Caco-2 (cell line): ENCODE data around the gene EIF2B1. TPM values are rescaled to one million over a fixed set of nuclear protein-coding genes. Genes with fewer than 3 reads are reported as not detected.

Experiments
- BruUV-seq: library from RNA; stranded (reverse); fragments of 400-500 nt; replicated peaks from 2 replicates; lab custom pipeline; 2021; lab: Mats Ljungman, UMichigan
- CTCF ChIA-PET: fragments of 300-600 bp; sonication (Branson Sonifier 250); formaldehyde crosslinking; loops from one replicate; lab custom pipeline; 2022; ENCODE audit warnings: antibody characterized with exemption; lab: Charles Lee
- POLR2A ChIA-PET: fragments of 300-600 bp; sonication (Branson Sonifier 250); formaldehyde crosslinking; loops from one replicate; lab custom pipeline; 2022; ENCODE audit warnings: antibody characterized with exemption; lab: Charles Lee
- DNase-seq, 2 experiments: peaks; one replicate each; pipeline versions ENCODE4 v3.0.0 to v3.0.0-alpha.2; 2020 to 2022
- H3K27me3 ChIP-seq: replicated peaks from 2 replicates; pipeline ENCODE4 v1.6.0; 2011; ENCODE audit warnings: low read length; ENCODE audit not compliant: control insufficient read depth, insufficient read depth
- H3K36me3 ChIP-seq: 2 replicates; pipeline ENCODE4 v1.5.1; 2011; ENCODE audit warnings: low read length; ENCODE audit not compliant: control insufficient read depth, insufficient read depth
- H3K4me1 ChIP-seq: fragments of 250-450 bp; sonication (Bioruptor Pico); 2 replicates; pipeline ENCODE4 v1.5.1; 2020; ENCODE audit warnings: mild to moderate bottlenecking
- H3K4me3 ChIP-seq: 2 replicates; pipeline ENCODE4 v1.5.1; 2011; ENCODE audit warnings: low read depth, mild to moderate bottlenecking, control low read depth, low read length
- H3K9me3 ChIP-seq: fragments of 250-450 bp; sonication (Bioruptor Pico); 2 replicates; pipeline ENCODE4 v1.5.1; 2020; ENCODE audit warnings: mild to moderate bottlenecking, moderate library complexity
- H3K27ac Mint-ChIP-seq: one replicate; pipeline ENCODE4 v1.8.0; 2022; ENCODE audit warnings: mixed read lengths; ENCODE audit not compliant: unreplicated experiment
- H3K27me3 Mint-ChIP-seq: one replicate; pipeline ENCODE4 v1.8.0; 2022; ENCODE audit warnings: mixed read lengths; ENCODE audit not compliant: insufficient read depth, unreplicated experiment
- H3K36me3 Mint-ChIP-seq: one replicate; pipeline ENCODE4 v1.8.0; 2022; ENCODE audit warnings: mild to moderate bottlenecking, mixed read lengths; ENCODE audit not compliant: insufficient read depth, unreplicated experiment
- H3K4me1 Mint-ChIP-seq: one replicate; pipeline ENCODE4 v1.8.0; 2022; ENCODE audit warnings: low read depth, mixed read lengths; ENCODE audit not compliant: unreplicated experiment
- H3K4me3 Mint-ChIP-seq: one replicate; pipeline ENCODE4 v1.8.0; 2022; ENCODE audit warnings: mild to moderate bottlenecking, moderate library complexity, mixed read lengths; ENCODE audit not compliant: unreplicated experiment
- H3K9me3 Mint-ChIP-seq: one replicate; pipeline ENCODE4 v1.8.0; 2022; ENCODE audit warnings: mixed read lengths; ENCODE audit not compliant: unreplicated experiment
- intact Hi-C: fragments of 100-400 bp; cut with micrococcal nuclease; formaldehyde crosslinking; loops from one replicate; pipeline ENCODE4 v1.10.0; 2022; ENCODE audit not compliant: unreplicated experiment
- total RNA-seq: library from RNA; stranded (reverse); gene quantifications from 2 replicates; pipeline ENCODE4 v1.2.3, GENCODE V29; 2022
- TF ChIP-seq, protein P1 (sequence below), 2 experiments: fragments of 200-600 bp in 1 of 2; IDR thresholded peaks; 1 replicate in 1 of 2; 2 replicates in 1 of 2; pipeline versions ENCODE4 v1.5.1 to v1.8.0; 2011 to 2022; ENCODE audit warnings: antibody characterized with exemption in 1 of 2, control low read depth in 1 of 2, inconsistent platforms in 1 of 2, low read depth in 1 of 2, low read length in 1 of 2, mild to moderate bottlenecking in 1 of 2, moderate library complexity in 1 of 2; ENCODE audit not compliant: insufficient read depth in 1 of 2, severe bottlenecking in 1 of 2, unreplicated experiment in 1 of 2

Gene EIF2B1
- total RNA-seq, 1 experiment from 2014 or later, result 62.1 TPM

DNA sequence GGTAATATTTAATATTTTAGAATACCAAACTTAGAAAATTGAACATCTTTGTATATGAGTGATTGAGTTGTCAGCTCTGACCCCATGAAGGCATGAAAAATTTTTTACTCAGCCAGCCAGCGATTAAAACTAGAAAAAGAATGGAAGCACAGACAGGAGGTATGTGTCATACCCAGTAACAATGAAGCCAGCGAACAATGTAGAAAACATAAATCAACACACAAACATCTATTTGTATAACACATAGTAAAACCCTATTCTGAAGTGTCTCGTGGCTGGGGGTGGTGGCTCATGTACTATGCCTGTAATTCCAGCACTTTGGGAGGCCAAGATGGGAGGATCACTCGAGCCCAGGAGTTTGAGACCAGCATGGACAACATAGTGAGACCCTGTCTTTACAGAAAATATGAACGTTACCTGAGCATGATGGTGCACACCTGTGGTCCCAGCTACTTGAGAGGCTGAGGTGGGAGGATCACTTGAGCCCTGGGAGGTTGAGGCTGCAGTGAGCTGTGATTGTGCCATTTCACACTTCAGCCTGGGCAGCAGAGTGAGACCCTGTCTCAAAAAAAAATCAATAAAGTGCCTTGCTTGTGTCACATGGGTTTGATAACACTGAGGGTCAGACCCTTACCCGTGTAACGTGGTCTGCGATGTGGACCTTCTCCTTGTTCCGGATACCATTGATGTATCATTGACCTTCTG, 43.3 kb upstream of the EIF2B1 start:
- DNase-seq, result no peak
- ChIA-PET POLR2A (no interaction called here), CTCF (no interaction called here)
- Mint-ChIP-seq H3K27ac (no peak overlapping the region), H3K36me3 (no peaks in the 10 kb centered on the region), H3K4me1 (peaks cover 5% of the 10 kb centered on the region), H3K27me3 (no peaks in the 10 kb centered on the region), H3K4me3 (no peak overlapping the region), H3K9me3 (no peaks in the 10 kb centered on the region)
- H3K9me3 ChIP-seq, result no peaks in the 10 kb centered on the region
- TF ChIP-seq, protein P1, sequence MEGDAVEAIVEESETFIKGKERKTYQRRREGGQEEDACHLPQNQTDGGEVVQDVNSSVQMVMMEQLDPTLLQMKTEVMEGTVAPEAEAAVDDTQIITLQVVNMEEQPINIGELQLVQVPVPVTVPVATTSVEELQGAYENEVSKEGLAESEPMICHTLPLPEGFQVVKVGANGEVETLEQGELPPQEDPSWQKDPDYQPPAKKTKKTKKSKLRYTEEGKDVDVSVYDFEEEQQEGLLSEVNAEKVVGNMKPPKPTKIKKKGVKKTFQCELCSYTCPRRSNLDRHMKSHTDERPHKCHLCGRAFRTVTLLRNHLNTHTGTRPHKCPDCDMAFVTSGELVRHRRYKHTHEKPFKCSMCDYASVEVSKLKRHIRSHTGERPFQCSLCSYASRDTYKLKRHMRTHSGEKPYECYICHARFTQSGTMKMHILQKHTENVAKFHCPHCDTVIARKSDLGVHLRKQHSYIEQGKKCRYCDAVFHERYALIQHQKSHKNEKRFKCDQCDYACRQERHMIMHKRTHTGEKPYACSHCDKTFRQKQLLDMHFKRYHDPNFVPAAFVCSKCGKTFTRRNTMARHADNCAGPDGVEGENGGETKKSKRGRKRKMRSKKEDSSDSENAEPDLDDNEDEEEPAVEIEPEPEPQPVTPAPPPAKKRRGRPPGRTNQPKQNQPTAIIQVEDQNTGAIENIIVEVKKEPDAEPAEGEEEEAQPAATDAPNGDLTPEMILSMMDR (IDR thresholded peaks at IDR 0.05; ENCODE audit: insufficient read depth in 1 of 2, low read depth in 1 of 2, low read length in 1 of 2, severe bottlenecking in 1 of 2, unreplicated experiment in 1 of 2), result no peak
- H3K27me3 ChIP-seq, result no peaks in the 10 kb centered on the region
- intact Hi-C loops, result no loop called here
- H3K36me3 ChIP-seq, result no peaks in the 10 kb centered on the region
- H3K4me1 ChIP-seq, result no peaks in the 10 kb centered on the region
- no peak overlapping the region for H3K4me3 ChIP-seq
- no TSS peak for BruUV-seq

DNA sequence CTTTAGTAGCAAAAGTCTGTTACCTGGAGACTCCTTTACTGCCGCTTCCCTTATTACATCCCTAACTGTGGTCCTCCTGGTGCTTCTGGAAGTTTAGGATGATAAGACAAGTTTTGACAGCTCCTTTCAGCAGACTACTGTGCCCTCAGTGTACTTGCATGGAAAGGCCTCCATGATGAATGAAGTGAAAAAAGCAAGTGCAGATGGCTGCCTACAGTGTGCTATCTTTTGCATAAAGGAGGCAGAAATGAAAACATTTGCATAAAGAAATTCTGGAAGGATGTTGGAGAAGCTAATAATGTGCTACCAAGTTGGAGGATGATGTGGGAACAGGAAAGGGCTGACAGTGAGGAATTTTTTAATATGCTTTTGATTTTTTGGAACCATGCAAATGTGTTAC, 42.0 kb upstream of the EIF2B1 start:
- Mint-ChIP-seq H3K27me3 (no peaks in the 10 kb centered on the region), H3K27ac (no peak overlapping the region), H3K36me3 (peaks cover 6% of the 10 kb centered on the region), H3K4me3 (no peak overlapping the region), H3K4me1 (peaks cover 8% of the 10 kb centered on the region), H3K9me3 (no peaks in the 10 kb centered on the region)
- H3K27me3 ChIP-seq, result no peaks in the 10 kb centered on the region
- H3K36me3 ChIP-seq, result no peaks in the 10 kb centered on the region
- TF ChIP-seq, protein P1 (IDR thresholded peaks at IDR 0.05; ENCODE audit: insufficient read depth in 1 of 2, low read depth in 1 of 2, low read length in 1 of 2, severe bottlenecking in 1 of 2, unreplicated experiment in 1 of 2), result no peak
- no peak for DNase-seq
- H3K4me1 ChIP-seq, result no peaks in the 10 kb centered on the region
- no peak overlapping the region for H3K4me3 ChIP-seq
- POLR2A ChIA-PET, result no interaction called here
- H3K9me3 ChIP-seq, result no peaks in the 10 kb centered on the region
- intact Hi-C loops, result no loop called here
- BruUV-seq, result no TSS peak
- CTCF ChIA-PET, result no interaction called here

DNA sequence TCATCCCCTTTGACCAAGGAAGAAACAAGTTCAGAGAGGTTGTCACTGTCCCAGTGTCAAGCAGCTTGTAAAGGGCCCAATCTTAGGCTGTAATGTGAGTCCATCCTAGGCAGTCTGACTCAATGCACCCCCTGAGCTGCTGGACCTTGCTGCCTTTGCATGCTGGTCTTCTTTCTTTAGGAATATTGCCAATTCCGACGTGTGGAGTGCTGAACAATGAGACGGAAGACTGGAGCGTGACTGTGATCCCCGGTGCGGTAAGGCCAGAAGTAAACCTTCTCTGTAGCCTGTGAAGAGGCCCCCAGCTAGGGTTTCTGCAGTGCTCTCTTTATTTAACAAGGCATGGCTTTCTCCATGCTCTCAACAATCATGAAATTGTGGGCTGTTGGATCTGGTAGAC, 38.4 kb upstream of the EIF2B1 start:
- TF ChIP-seq, protein P1 (IDR thresholded peaks at IDR 0.05; ENCODE audit: insufficient read depth in 1 of 2, low read depth in 1 of 2, low read length in 1 of 2, severe bottlenecking in 1 of 2, unreplicated experiment in 1 of 2), result no peak
- H3K4me1 Mint-ChIP-seq, result peaks cover 8% of the 10 kb centered on the region
- Histone ChIP-seq H3K36me3 (no peaks in the 10 kb centered on the region), H3K9me3 (no peaks in the 10 kb centered on the region), H3K4me1 (no peaks in the 10 kb centered on the region), H3K4me3 (peak overlapping the region; percentile 92), H3K27me3 (no peaks in the 10 kb centered on the region)
- H3K36me3 Mint-ChIP-seq, result peaks cover 6% of the 10 kb centered on the region
- no peak for DNase-seq
- peak overlapping the region; percentile 80 for H3K4me3 Mint-ChIP-seq
- H3K27ac Mint-ChIP-seq, result no peak overlapping the region
- no peaks in the 10 kb centered on the region for H3K9me3 Mint-ChIP-seq
- CTCF ChIA-PET, result no interaction called here
- BruUV-seq, result no TSS peak
- intact Hi-C loops, result loop anchor here (5.0 kb wide), 1 partner anchor 40 kb away; the partner anchor contains the start of genes EIF2B1 and GTF2H3
- POLR2A ChIA-PET, result no interaction called here
- H3K27me3 Mint-ChIP-seq, result no peaks in the 10 kb centered on the region
